HEK293 (cell line): ENCODE measurements around the gene ESRRA.
A peak's percentile ranks its signal among the peaks of the same experiment; 100 is the strongest.

ENCODE experiments used
- KLF16 ChIP-seq: fragments of 450-650 bp; formaldehyde crosslinking; IDR thresholded peaks from 2 replicates; pipeline ENCODE4 v1.5.1; 2017; ENCODE audit warnings: missing biosample characterization, missing genetic modification characterization
- OSR2 ChIP-seq: fragments of 450-650 bp; formaldehyde crosslinking; IDR thresholded peaks from 2 replicates; pipeline ENCODE4 v1.5.1; 2016; ENCODE audit warnings: missing biosample characterization, missing genetic modification characterization
- PRDM1 ChIP-seq: fragments of 450-650 bp; formaldehyde crosslinking; IDR thresholded peaks from 2 replicates; pipeline ENCODE4; 2016; ENCODE audit warnings: missing biosample characterization, missing genetic modification characterization
- TCF7L2 ChIP-seq: IDR thresholded peaks from 2 replicates; pipeline ENCODE4 v1.6.1; 2011; ENCODE audit warnings: low read depth, mild to moderate bottlenecking, inconsistent platforms, low read length, moderate library complexity, borderline replicate concordance
- TRIM28 ChIP-seq: IDR thresholded peaks from 2 replicates; pipeline ENCODE4 v1.6.1; 2011; ENCODE audit warnings: low read length, control low read depth, borderline replicate concordance
- YY2 ChIP-seq: fragments of 450-650 bp; formaldehyde crosslinking; IDR thresholded peaks from 2 replicates; pipeline ENCODE4 v1.5.1; 2016; ENCODE audit warnings: missing biosample characterization, missing genetic modification characterization
- ZBTB7A ChIP-seq: fragments of 450-650 bp; formaldehyde crosslinking; IDR thresholded peaks from 2 replicates; pipeline ENCODE4 v1.5.1; 2016; ENCODE audit warnings: low read depth, missing biosample characterization, missing genetic modification characterization
- ZEB2 ChIP-seq: fragments of 450-650 bp; formaldehyde crosslinking; IDR thresholded peaks from 2 replicates; pipeline ENCODE4 v1.5.1; 2016; ENCODE audit warnings: missing biosample characterization, missing genetic modification characterization
- ZFHX2 ChIP-seq: fragments of 450-650 bp; formaldehyde crosslinking; conservative IDR thresholded peaks from 2 replicates; pipeline ENCODE4 v1.5.1; 2016; ENCODE audit warnings: missing biosample characterization, missing genetic modification characterization
- ZIC2 ChIP-seq: fragments of 450-650 bp; formaldehyde crosslinking; IDR thresholded peaks from 2 replicates; pipeline ENCODE4 v1.5.1; 2016; ENCODE audit warnings: missing biosample characterization, missing genetic modification characterization
- ZNF121 ChIP-seq: fragments of 450-650 bp; formaldehyde crosslinking; IDR thresholded peaks from 2 replicates; pipeline ENCODE4 v1.5.1; 2016; ENCODE audit warnings: missing biosample characterization, missing genetic modification characterization
- ZNF133 ChIP-seq: fragments of 450-650 bp; formaldehyde crosslinking; IDR thresholded peaks from 2 replicates; pipeline ENCODE4 v1.5.1; 2016; ENCODE audit warnings: missing biosample characterization, missing genetic modification characterization
- ZNF140 ChIP-seq: fragments of 450-650 bp; formaldehyde crosslinking; IDR thresholded peaks from 2 replicates; pipeline ENCODE4 v1.5.1; 2016; ENCODE audit warnings: missing biosample characterization, missing genetic modification characterization
- ZNF19 ChIP-seq: fragments of 450-650 bp; formaldehyde crosslinking; IDR thresholded peaks from 2 replicates; pipeline ENCODE4; 2016; ENCODE audit warnings: missing biosample characterization, missing genetic modification characterization, low read depth
- ZNF202 ChIP-seq: fragments of 450-650 bp; formaldehyde crosslinking; IDR thresholded peaks from 2 replicates; pipeline ENCODE4 v1.5.1; 2016; ENCODE audit warnings: missing biosample characterization, missing genetic modification characterization, borderline replicate concordance
- ZNF302 ChIP-seq: fragments of 450-650 bp; formaldehyde crosslinking; IDR thresholded peaks from 2 replicates; pipeline ENCODE4 v1.5.1; 2016; ENCODE audit warnings: missing biosample characterization, missing genetic modification characterization, low read depth
- ZNF37A ChIP-seq: fragments of 450-650 bp; IDR thresholded peaks from 2 replicates; pipeline ENCODE4 v1.5.1; 2018; ENCODE audit warnings: missing biosample characterization, missing genetic modification characterization
- ZNF391 ChIP-seq: fragments of 450-650 bp; formaldehyde crosslinking; IDR thresholded peaks from 2 replicates; pipeline ENCODE4 v1.5.1; 2016; ENCODE audit warnings: low read depth, missing biosample characterization, missing genetic modification characterization, borderline replicate concordance
- ZNF416 ChIP-seq: fragments of 450-650 bp; formaldehyde crosslinking; IDR thresholded peaks from 2 replicates; pipeline ENCODE4 v1.5.1; 2016; ENCODE audit warnings: missing biosample characterization, missing genetic modification characterization
- ZNF423 ChIP-seq: fragments of 450-650 bp; formaldehyde crosslinking; IDR thresholded peaks from 2 replicates; pipeline ENCODE4 v1.5.1; 2016; ENCODE audit warnings: missing biosample characterization, missing genetic modification characterization
- ZNF433 ChIP-seq: fragments of 450-650 bp; formaldehyde crosslinking; IDR thresholded peaks from 2 replicates; pipeline ENCODE4 v1.5.1; 2016; ENCODE audit warnings: missing biosample characterization, missing genetic modification characterization, low read depth
- ZNF501 ChIP-seq: fragments of 450-650 bp; formaldehyde crosslinking; IDR thresholded peaks from 2 replicates; pipeline ENCODE4 v1.5.1; 2016; ENCODE audit warnings: missing biosample characterization, missing genetic modification characterization
- ZNF513 ChIP-seq: fragments of 450-650 bp; IDR thresholded peaks from 2 replicates; pipeline ENCODE4 v1.5.1; 2018; ENCODE audit warnings: missing biosample characterization, missing genetic modification characterization
- ZNF518A ChIP-seq: fragments of 450-650 bp; formaldehyde crosslinking; conservative IDR thresholded peaks from 2 replicates; pipeline ENCODE4 v1.5.1; 2016; ENCODE audit warnings: low read depth, missing biosample characterization, missing genetic modification characterization
- ZNF549 ChIP-seq: fragments of 450-650 bp; IDR thresholded peaks from 2 replicates; pipeline ENCODE4 v1.5.1; 2018; ENCODE audit warnings: missing biosample characterization, missing genetic modification characterization, mild to moderate bottlenecking, inconsistent platforms, moderate library complexity
- TF ChIP-seq, protein P1 (sequence below): fragments of 450-650 bp; formaldehyde crosslinking; IDR thresholded peaks from 2 replicates; pipeline ENCODE4 v1.5.1; 2016; ENCODE audit warnings: missing biosample characterization, missing genetic modification characterization
- TF ChIP-seq, protein P2 (sequence below): fragments of 450-650 bp; formaldehyde crosslinking; IDR thresholded peaks from 2 replicates; pipeline ENCODE4; 2016; ENCODE audit warnings: missing biosample characterization, missing genetic modification characterization

ESRRA gene

DNA sequence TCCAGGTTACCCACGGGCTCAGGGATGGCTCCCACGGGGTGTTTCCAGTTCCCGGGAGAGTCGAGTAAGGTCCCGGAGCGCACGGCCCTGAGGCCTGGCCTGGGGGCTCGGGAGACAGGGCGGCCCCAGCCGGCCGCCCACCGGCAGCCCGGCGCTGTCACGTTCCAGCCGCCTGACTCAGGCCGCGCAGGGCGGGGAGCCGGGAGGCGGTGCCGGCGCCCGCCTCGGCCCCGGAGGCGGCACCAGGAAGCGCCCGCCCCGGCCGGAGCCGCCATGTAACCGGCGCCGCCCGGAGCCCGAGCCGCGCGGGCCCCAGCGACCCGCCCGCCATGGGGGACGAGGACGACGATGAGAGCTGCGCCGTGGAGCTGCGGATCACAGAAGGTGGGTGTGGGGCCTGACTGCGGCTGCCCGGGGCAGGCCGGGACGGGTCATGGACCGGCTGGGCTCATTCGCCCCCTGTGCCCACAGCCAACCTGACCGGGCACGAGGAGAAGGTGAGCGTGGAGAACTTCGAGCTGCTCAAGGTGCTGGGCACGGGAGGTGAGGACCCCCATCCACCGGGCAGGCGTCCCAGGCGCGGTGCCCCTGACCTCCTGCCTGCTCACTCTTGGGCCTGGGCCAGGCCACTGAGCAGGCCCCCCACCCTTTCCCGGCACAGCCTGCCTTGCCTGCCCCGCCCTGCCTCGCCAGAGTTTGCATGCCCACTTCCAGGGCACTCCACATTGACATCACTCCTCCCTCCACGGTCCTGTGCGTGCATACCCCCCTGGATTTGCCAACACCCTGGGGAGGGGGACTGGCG is 53.8 kb downstream of the ESRRA start, which contains the start of gene RPS6KA4 (continued):
- TF ChIP-seq ZNF513 (tag by site-specific recombination) = no peak
- no peak for TF ChIP-seq ZNF416 (tag by site-specific recombination)
- TF ChIP-seq, protein P1, sequence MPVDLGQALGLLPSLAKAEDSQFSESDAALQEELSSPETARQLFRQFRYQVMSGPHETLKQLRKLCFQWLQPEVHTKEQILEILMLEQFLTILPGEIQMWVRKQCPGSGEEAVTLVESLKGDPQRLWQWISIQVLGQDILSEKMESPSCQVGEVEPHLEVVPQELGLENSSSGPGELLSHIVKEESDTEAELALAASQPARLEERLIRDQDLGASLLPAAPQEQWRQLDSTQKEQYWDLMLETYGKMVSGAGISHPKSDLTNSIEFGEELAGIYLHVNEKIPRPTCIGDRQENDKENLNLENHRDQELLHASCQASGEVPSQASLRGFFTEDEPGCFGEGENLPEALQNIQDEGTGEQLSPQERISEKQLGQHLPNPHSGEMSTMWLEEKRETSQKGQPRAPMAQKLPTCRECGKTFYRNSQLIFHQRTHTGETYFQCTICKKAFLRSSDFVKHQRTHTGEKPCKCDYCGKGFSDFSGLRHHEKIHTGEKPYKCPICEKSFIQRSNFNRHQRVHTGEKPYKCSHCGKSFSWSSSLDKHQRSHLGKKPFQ = no peak
- TF ChIP-seq, protein P2, sequence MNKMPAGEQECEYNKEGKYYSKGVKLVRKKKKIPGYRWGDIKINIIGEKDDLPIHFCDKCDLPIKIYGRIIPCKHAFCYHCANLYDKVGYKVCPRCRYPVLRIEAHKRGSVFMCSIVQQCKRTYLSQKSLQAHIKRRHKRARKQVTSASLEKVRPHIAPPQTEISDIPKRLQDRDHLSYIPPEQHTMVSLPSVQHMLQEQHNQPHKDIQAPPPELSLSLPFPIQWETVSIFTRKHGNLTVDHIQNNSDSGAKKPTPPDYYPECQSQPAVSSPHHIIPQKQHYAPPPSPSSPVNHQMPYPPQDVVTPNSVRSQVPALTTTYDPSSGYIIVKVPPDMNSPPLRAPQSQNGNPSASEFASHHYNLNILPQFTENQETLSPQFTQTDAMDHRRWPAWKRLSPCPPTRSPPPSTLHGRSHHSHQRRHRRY (tag by site-specific recombination) = no peak
- TF ChIP-seq ZNF121 (tag by site-specific recombination) = no peak
- peak; percentile 52; the same call in 1 of the 2 replicates for TF ChIP-seq YY2 (tag by site-specific recombination)
- no peak for TF ChIP-seq TCF7L2
- TF ChIP-seq ZFHX2 (tag by site-specific recombination) = no peak; the same call in 1 of the 2 replicates
- no peak for TF ChIP-seq TRIM28
- TF ChIP-seq ZNF423 (tag by site-specific recombination) = no peak
- no peak for TF ChIP-seq ZNF549
- TF ChIP-seq ZNF391 = no peak
- no peak for TF ChIP-seq ZNF518A (tag by site-specific recombination)
- no peak for TF ChIP-seq ZNF433 (tag by site-specific recombination)
- no peak for TF ChIP-seq ZNF140 (tag by site-specific recombination)
- no peak for TF ChIP-seq ZIC2 (tag by site-specific recombination)
- 0 out of 2 replicates have a peak, but pooled peaks have one; percentile 20 for TF ChIP-seq KLF16 (tag by site-specific recombination)
- TF ChIP-seq PRDM1 (tag by site-specific recombination) = no peak
- no peak for TF ChIP-seq ZBTB7A (tag by site-specific recombination)
- no peak for TF ChIP-seq ZNF133
- TF ChIP-seq ZNF37A = no peak
- no peak for TF ChIP-seq ZNF202 (tag by site-specific recombination)
- no peak for TF ChIP-seq ZNF19 (tag by site-specific recombination)
- TF ChIP-seq OSR2 (tag by site-specific recombination) = no peak
- TF ChIP-seq ZNF501 (tag by site-specific recombination) = no peak
- TF ChIP-seq ZNF302 = no peak
- TF ChIP-seq ZEB2 (tag by site-specific recombination) = no peak
